PC-3 (cell line): ENCODE data around the gene SH3RF3. TPM values are rescaled to one million over a fixed set of nuclear protein-coding genes. Genes with fewer than 3 reads are reported as not detected.

Experiments
- ATAC-seq: fragments of 200-7000 bp; cut with Tn5 transposase; 2 replicates; pipeline ENCODE4 v1.9.1; 2020; ENCODE audit warnings: mild to moderate bottlenecking, moderate library complexity
- BruUV-seq: library from RNA; stranded (reverse); fragments of 400-500 nt; replicated peaks from 2 replicates; lab custom pipeline; 2021; lab: Mats Ljungman, UMichigan
- CTCF ChIA-PET: fragments of 300-600 bp; sonication (Branson Sonifier 250); formaldehyde crosslinking; loops from one replicate; lab custom pipeline; 2022; ENCODE audit warnings: antibody characterized with exemption; lab: Charles Lee
- POLR2A ChIA-PET: fragments of 300-600 bp; sonication (Branson Sonifier 250); formaldehyde crosslinking; loops from one replicate; lab custom pipeline; 2022; ENCODE audit warnings: antibody characterized with exemption; ENCODE audit not compliant: unreplicated experiment; lab: Charles Lee
- DNase-seq: peaks from one replicate; pipeline ENCODE4 v3.0.0-alpha.2; 2015
- H2AFZ ChIP-seq: fragments of 300-600 bp; sonication (generic); 2 replicates; pipeline ENCODE4 v1.6.0; 2016; ENCODE audit warnings: antibody characterized with exemption, low read length
- H3F3A ChIP-seq: fragments of 300-600 bp; sonication (generic); one replicate; pipeline ENCODE4 v1.6.0; 2017; ENCODE audit warnings: antibody characterized with exemption, low read length, control low read depth, mild to moderate bottlenecking; ENCODE audit not compliant: unreplicated experiment
- H3K27ac ChIP-seq: fragments of 300-600 bp; sonication (generic); 2 replicates; pipeline ENCODE4 v1.5.1; 2016; ENCODE audit warnings: mild to moderate bottlenecking, low read length
- H3K27me3 ChIP-seq: fragments of 300-600 bp; sonication (generic); 2 replicates; pipeline ENCODE4 v1.6.1; 2016; ENCODE audit warnings: low read length, mixed read lengths
- H3K36me3 ChIP-seq: fragments of 300-600 bp; sonication (generic); 2 replicates; pipeline ENCODE4 v1.6.1; 2016; ENCODE audit warnings: low read depth, mixed run types, low read length, mixed read lengths
- H3K4me1 ChIP-seq: fragments of 300-600 bp; sonication (generic); 2 replicates; pipeline ENCODE4 v1.5.1; 2016; ENCODE audit warnings: low read length; ENCODE audit not compliant: insufficient read depth
- H3K4me2 ChIP-seq: fragments of 300-600 bp; sonication (generic); 2 replicates; pipeline ENCODE4 v1.6.0; 2016; ENCODE audit warnings: low read length
- H3K4me3 ChIP-seq: fragments of 300-600 bp; sonication (generic); 2 replicates; pipeline ENCODE4 v1.5.1; 2016; ENCODE audit warnings: mild to moderate bottlenecking, low read length, mixed read lengths
- H3K79me2 ChIP-seq: fragments of 300-600 bp; sonication (generic); 2 replicates; pipeline ENCODE4 v1.6.1; 2017; ENCODE audit warnings: low read length, mixed read lengths
- H3K9ac ChIP-seq: fragments of 300-600 bp; sonication (generic); 2 replicates; pipeline ENCODE4 v1.6.0; 2016; ENCODE audit warnings: mild to moderate bottlenecking, low read length
- H3K9me2 ChIP-seq: fragments of 300-600 bp; sonication (generic); replicated peaks from 2 replicates; pipeline ENCODE4 v1.6.1; 2016; ENCODE audit warnings: mixed run types, low read length, mixed read lengths
- H3K9me3 ChIP-seq: fragments of 300-600 bp; sonication (generic); 2 replicates; pipeline ENCODE4 v1.6.1; 2016; ENCODE audit warnings: low read length, mixed read lengths
- H4K20me1 ChIP-seq: fragments of 300-600 bp; sonication (generic); 2 replicates; pipeline ENCODE4 v1.6.1; 2016; ENCODE audit warnings: low read length, mixed read lengths
- EZH2 ChIP-seq: fragments of 300-600 bp; sonication (generic); IDR thresholded peaks from one replicate; pipeline ENCODE4 v1.6.1; 2017; ENCODE audit warnings: antibody characterized with exemption, mild to moderate bottlenecking, low read length; ENCODE audit not compliant: unreplicated experiment
- EZH2phosphoT487 ChIP-seq: fragments of 300-600 bp; sonication (generic); IDR thresholded peaks from 2 replicates; pipeline ENCODE4 v1.6.1; 2018; ENCODE audit warnings: mild to moderate bottlenecking, antibody characterized with exemption, low read length, borderline replicate concordance
- intact Hi-C: fragments of 100-400 bp; cut with micrococcal nuclease; formaldehyde crosslinking; loops from 2 replicates; pipeline ENCODE4 v1.9.0; 2023
- total RNA-seq: library from RNA; depleted of rRNA; stranded (reverse); fragments of >200 nt; gene quantifications from 2 replicates; pipeline ENCODE4 v1.2.3, GENCODE V29; 2014
- TF ChIP-seq, protein P1 (sequence below): fragments of 300-600 bp; sonication (generic); conservative IDR thresholded peaks from 2 replicates; pipeline ENCODE4 v1.5.1; 2017; ENCODE audit warnings: antibody characterized with exemption, low read depth, mild to moderate bottlenecking, low read length

SH3RF3 gene
- total RNA-seq, 1 experiment from 2014 or later, result 11.7 TPM

DNA sequence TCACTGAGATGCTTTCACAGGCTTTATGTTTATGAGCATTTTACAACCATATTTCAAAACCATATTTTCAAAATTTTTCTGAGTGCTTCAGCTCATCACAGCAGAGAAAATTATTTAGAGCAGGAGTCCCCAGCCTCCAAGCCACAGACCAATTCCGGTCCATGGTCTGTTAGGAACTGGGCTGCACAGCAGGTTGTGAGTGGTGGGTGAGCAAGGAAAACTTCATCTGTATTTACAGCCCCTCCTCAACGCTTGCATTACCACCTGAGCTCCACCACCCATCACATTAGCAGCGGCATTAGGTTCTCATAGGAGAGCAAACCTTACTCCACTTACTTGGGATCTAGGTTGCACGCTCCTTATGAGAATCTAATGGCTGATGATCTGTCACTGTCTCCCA, 319.2 kb downstream of the SH3RF3 start:
- ATAC-seq, result no peak
- no TSS peak for BruUV-seq
- no peak for DNase-seq
- Histone ChIP-seq H3K4me3 (no peak overlapping the region), H3K4me1 (no peaks in the 10 kb centered on the region), H3K4me2 (no peak overlapping the region), H3K9ac (no peak overlapping the region), H2AFZ (no peak overlapping the region), H3K9me3 (peaks cover 2% of the 10 kb centered on the region; the same call in 1 of the 2 replicates), H3K79me2 (no peaks in the 10 kb centered on the region), H3K36me3 (peaks cover 5% of the 10 kb centered on the region; the same call in 1 of the 2 replicates), H3K27me3 (no peaks in the 10 kb centered on the region), H3F3A (no peaks in the 10 kb centered on the region), H3K9me2 (no peaks in the 10 kb centered on the region), H3K27ac (no peak overlapping the region), H4K20me1 (no peaks in the 10 kb centered on the region)
- CTCF ChIA-PET, result no interaction called here
- intact Hi-C loops, result no loop called here
- POLR2A ChIA-PET, result no interaction called here
- TF ChIP-seq EZH2phosphoT487 (no peak), EZH2 (no peak)
- TF ChIP-seq, protein P1, sequence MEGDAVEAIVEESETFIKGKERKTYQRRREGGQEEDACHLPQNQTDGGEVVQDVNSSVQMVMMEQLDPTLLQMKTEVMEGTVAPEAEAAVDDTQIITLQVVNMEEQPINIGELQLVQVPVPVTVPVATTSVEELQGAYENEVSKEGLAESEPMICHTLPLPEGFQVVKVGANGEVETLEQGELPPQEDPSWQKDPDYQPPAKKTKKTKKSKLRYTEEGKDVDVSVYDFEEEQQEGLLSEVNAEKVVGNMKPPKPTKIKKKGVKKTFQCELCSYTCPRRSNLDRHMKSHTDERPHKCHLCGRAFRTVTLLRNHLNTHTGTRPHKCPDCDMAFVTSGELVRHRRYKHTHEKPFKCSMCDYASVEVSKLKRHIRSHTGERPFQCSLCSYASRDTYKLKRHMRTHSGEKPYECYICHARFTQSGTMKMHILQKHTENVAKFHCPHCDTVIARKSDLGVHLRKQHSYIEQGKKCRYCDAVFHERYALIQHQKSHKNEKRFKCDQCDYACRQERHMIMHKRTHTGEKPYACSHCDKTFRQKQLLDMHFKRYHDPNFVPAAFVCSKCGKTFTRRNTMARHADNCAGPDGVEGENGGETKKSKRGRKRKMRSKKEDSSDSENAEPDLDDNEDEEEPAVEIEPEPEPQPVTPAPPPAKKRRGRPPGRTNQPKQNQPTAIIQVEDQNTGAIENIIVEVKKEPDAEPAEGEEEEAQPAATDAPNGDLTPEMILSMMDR, result no peak

DNA sequence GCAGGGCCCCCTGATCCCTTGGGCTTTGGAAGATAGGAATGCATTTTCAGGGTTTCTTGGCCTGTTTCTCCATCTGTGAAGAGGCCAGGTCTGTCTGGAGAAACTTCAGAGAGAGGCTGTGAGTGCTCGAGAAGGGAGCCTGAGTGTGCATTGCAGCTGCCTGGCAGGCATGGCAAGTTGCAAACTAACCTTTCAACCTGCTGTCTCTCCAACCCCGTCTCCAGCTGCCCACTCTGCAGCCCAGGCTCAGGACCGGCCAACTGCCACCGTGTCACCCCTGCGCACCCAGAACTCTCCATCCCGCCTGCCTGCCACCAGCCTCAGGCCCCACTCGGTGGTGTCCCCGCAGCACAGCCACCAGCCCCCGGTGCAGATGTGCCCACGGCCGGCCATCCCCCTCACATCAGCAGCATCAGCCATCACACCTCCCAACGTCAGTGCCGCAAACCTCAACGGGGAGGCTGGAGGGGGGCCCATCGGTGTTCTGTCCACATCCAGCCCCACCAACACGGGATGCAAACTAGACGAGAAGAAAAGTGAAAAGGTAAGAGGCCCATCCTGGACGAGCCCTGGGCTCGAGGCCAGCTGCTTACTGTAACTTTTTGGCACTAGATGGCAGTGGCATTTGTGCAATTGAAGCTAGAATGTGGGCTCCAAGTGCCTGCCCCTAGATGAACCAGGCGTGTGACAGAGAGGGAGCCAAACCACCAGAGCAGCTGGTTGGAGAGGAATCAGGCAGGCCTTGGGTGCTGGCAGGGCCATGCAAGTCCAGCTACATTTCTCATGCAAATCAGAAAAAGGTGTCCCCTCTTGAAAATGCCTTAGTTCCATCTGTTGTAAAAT, 320.2 kb downstream of the SH3RF3 start:
- peak; percentile 56 for ATAC-seq
- TF ChIP-seq EZH2 (no peak), EZH2phosphoT487 (no peak)
- TF ChIP-seq, protein P1, result peak; percentile 48
- intact Hi-C loops, result no loop called here

More for the DNA sequence above, 320.2 kb downstream of the SH3RF3 start:
- Histone ChIP-seq H3K9me2 (no peaks in the 10 kb centered on the region), H3K36me3 (0 out of 2 replicates have a peak, but pooled peaks cover 3% of the 10 kb centered on the region), H2AFZ (no peak overlapping the region), H3K79me2 (no peaks in the 10 kb centered on the region), H4K20me1 (no peaks in the 10 kb centered on the region), H3K27me3 (no peaks in the 10 kb centered on the region), H3K4me2 (no peak overlapping the region), H3F3A (no peaks in the 10 kb centered on the region), H3K4me3 (no peak overlapping the region), H3K9me3 (no peaks in the 10 kb centered on the region), H3K27ac (no peak overlapping the region), H3K4me1 (no peaks in the 10 kb centered on the region), H3K9ac (no peak overlapping the region)
- CTCF ChIA-PET, result interaction anchor here (0.7 to 1.4 kb wide), 2 partner anchors 41 to 61 kb away, joined by 4 to 5 read pairs; no protein-coding TSS in a partner anchor
- POLR2A ChIA-PET, result no interaction called here
- peak; percentile 62 for DNase-seq
- BruUV-seq, result no TSS peak
